Fibroblast of villous mesenchyme (primary cell): ENCODE results near the gene ELFN1. TPM values are rescaled to one million over a fixed set of nuclear protein-coding genes. Genes with fewer than 3 reads are reported as not detected.

Source experiments
- DNase-seq: peaks from one replicate; pipeline ENCODE4 v3.0.0-alpha.2; 2010; ENCODE audit warnings: low read depth
- H3K4me3 ChIP-seq: 2 replicates; pipeline ENCODE4 v1.5.1; 2011; ENCODE audit warnings: low read depth, mild to moderate bottlenecking, low read length
- CTCF ChIP-seq: IDR thresholded peaks from 2 replicates; pipeline ENCODE4 v1.5.1; 2012; ENCODE audit warnings: low read depth, mild to moderate bottlenecking, low read length; ENCODE audit not compliant: insufficient read depth
- total RNA-seq: library from RNA; depleted of rRNA; stranded (reverse); fragments of >200 nt; gene quantifications from 2 replicates; pipeline ENCODE4 v1.2.3, GENCODE V29; 2012

Gene ELFN1
- total RNA-seq, 1 donor: 0.86 TPM

- DNase-seq: no peak
- H3K4me3 ChIP-seq: no peak overlapping the region
- no peak for TF ChIP-seq CTCF
Observed at GRCh38 chr7:1721047-1721690, 51.1 kb downstream of the ELFN1 start.

GRCh38 chr7:1723254-1723653 is 53.2 kb downstream of the ELFN1 start:
- DNase-seq: no peak
- no peak overlapping the region for H3K4me3 ChIP-seq
- TF ChIP-seq CTCF: no peak

GRCh38 chr7:1724118-1724910 is 54.2 kb downstream of the ELFN1 start:
- TF ChIP-seq CTCF: no peak
- no peak overlapping the region for H3K4me3 ChIP-seq
- DNase-seq: no peak

DNA sequence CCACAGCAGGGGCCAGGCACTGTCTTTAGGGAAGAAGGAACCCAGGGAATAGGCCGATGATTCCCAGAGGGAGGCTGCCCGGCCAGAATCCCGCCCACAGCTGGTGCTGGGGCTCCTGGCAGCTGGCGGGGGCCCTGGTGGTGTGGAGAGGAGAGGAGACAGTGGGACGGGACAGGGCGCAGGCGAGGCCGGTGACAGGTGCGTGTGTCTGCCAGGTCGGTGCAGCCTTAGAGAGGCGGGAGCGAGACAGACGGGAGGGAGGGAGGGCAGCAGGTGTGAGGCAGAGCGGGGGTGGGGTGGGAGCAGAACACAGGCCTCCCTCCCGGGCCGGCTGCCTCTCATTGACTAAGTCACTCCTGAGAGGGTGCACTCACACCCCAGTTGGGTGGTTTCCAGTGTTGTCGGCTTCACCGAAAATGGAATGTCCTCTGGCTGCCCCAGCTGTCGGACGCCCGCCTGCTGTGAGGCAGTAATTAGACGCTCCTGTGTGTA is 55.2 kb downstream of the ELFN1 start:
- no peak for DNase-seq
- no peak overlapping the region for H3K4me3 ChIP-seq
- TF ChIP-seq CTCF: no peak

DNA sequence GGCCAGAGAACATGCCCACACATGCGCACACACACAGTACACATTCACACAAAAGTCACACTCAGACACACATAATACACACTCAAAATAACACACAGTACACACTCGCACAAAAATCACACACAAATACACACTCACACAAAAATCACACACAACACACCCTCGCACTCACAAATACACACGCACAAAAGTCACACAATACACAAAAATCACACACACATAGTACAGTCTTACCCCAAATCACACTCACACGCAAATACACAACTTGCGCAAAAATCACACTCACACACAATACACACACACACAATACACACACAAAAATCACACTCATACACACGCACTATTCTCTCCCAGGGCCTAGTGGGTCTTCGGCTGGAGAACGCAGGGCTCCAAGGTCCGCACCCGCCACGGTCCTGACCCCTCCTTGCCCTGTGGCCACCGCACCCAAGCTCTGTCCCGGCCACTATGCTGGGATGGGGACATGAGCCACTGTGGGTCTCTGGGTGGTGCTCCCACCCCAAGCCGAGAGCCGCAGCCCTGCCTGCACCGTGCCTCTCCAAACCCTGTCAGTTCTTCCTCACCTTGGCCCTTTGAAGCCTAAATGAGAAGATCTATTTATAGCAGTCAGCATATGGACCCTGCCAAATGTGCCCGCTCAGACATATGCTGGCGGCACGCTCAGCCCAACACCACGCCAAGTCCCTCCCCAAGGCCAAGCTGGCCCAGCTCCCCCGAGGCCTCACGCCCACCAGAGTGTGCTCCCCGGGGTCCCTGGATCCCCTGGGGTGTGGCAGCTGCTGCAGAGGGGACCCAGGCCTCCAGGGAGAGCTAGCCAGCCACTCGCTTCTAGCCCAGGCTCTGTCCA is 55.9 kb downstream of the ELFN1 start:
- H3K4me3 ChIP-seq: no peak overlapping the region
- DNase-seq: no peak
- TF ChIP-seq CTCF: no peak

GRCh38 chr7:1727079-1727478 is 57.0 kb downstream of the ELFN1 start:
- TF ChIP-seq CTCF: no peak
- no peak overlapping the region for H3K4me3 ChIP-seq
- DNase-seq: no peak
